CD4-positive, CD25-positive, alpha-beta regulatory T cell (primary cell): ENCODE data around the gene BCL2L11. TPM values are rescaled to one million over a fixed set of nuclear protein-coding genes. Genes with fewer than 3 reads are reported as not detected.
A peak's percentile ranks its signal among the peaks of the same experiment; 100 is the strongest.

Experiments used
- ATAC-seq, 2 donors: fragments of 150-1000 bp; cut with Tn5 transposase; one replicate each; pipeline ENCODE4 v1.10.0; 2021; ENCODE audit warnings: low read depth in 2 of 2, moderate number of reproducible peaks in 2 of 2, moderate library complexity in 1 of 2
- DNase-seq, 3 donors: peaks; one replicate each; pipeline versions ENCODE4 v3.0.0 to v3.0.0-alpha.2; 2012 to 2022; ENCODE audit warnings: mixed read lengths in 1 of 3
- H3K27ac ChIP-seq: one replicate; pipeline ENCODE4 v1.7.0; 2013; ENCODE audit warnings: mild to moderate bottlenecking, low read length; ENCODE audit not compliant: insufficient read depth, poor library complexity, severe bottlenecking
- H3K27me3 ChIP-seq: one replicate; pipeline ENCODE4 v1.7.0; 2013; ENCODE audit warnings: low read length; ENCODE audit not compliant: control insufficient read depth, insufficient read depth
- H3K36me3 ChIP-seq: one replicate; pipeline ENCODE4 v1.7.0; 2013; ENCODE audit warnings: mild to moderate bottlenecking, low read length, moderate library complexity; ENCODE audit not compliant: control insufficient read depth, insufficient read depth
- H3K4me1 ChIP-seq: 2 replicates; pipeline ENCODE4 v1.7.0; 2013; ENCODE audit warnings: mild to moderate bottlenecking, low read length; ENCODE audit not compliant: insufficient read depth, control insufficient read depth, poor library complexity, severe bottlenecking
- H3K4me3 ChIP-seq: one replicate; pipeline ENCODE4 v1.7.0; 2013; ENCODE audit warnings: low read depth, mild to moderate bottlenecking, low read length, moderate library complexity
- H3K9me3 ChIP-seq, 2 experiments: 1 replicate in 1 of 2; 2 replicates in 1 of 2; pipeline ENCODE4 v1.7.0; 2013; ENCODE audit warnings: low read length in 2 of 2, mild to moderate bottlenecking in 1 of 2, moderate library complexity in 1 of 2; ENCODE audit not compliant: control insufficient read depth in 2 of 2
- H3K27ac Mint-ChIP-seq, 3 donors: one replicate each; pipeline ENCODE4 v1.8.0; 2020 to 2022; ENCODE audit warnings: mild to moderate bottlenecking in 3 of 3, mixed read lengths in 3 of 3, moderate library complexity in 2 of 3
- H3K27me3 Mint-ChIP-seq: one replicate; pipeline ENCODE4 v1.8.0; 2022; ENCODE audit warnings: mild to moderate bottlenecking, mixed read lengths
- H3K36me3 Mint-ChIP-seq: one replicate; pipeline ENCODE4 v1.8.0; 2020; ENCODE audit warnings: mixed read lengths
- H3K4me1 Mint-ChIP-seq, 4 donors: one replicate each; pipeline ENCODE4 v1.8.0; 2020 to 2022; ENCODE audit warnings: mixed read lengths in 4 of 4, mild to moderate bottlenecking in 1 of 4
- H3K4me3 Mint-ChIP-seq, 4 donors: one replicate each; pipeline ENCODE4 v1.8.0; 2020 to 2022; ENCODE audit warnings: mild to moderate bottlenecking in 4 of 4, mixed read lengths in 4 of 4, moderate library complexity in 3 of 4
- H3K9me3 Mint-ChIP-seq, 7 donors: one replicate each; pipeline ENCODE4 v1.8.0; 2020 to 2022; ENCODE audit warnings: mixed read lengths in 7 of 7, mild to moderate bottlenecking in 3 of 7, moderate library complexity in 2 of 7
- polyA plus RNA-seq, 4 donors: library from polyadenylated mRNA; unstranded; fragments of 300-500 nt; fragmentation: Illumina TruSeq; gene quantifications; one replicate each; pipeline ENCODE4 v1.2.3, GENCODE V29; 2021
- total RNA-seq: library from RNA; stranded (reverse); gene quantifications from one replicate; pipeline ENCODE4 v1.2.3, GENCODE V29; 2022

The BCL2L11 gene
- total and polyA plus RNA-seq, 5 donors from 2014 or later = 18.0 to 96.0 (median 31.9) TPM

DNA sequence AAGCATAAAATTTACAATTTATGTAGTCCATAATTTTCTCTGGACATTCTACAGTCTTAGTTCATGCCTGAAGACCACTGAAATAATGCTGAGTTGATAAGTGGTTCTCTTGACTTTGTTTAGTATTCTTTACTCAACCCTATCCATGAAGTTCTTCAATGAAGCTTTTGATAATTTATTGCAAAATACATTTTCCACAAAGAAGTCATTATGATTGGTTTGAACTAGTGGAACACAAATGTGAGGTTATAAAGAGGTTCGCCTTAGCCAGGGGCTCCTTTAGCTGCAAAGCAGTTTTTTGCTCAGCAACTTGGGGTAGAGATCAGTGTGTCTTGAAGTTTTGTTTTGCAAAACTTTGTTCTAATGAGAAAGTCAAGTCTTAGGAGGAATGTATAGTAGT lies 5.9 kb downstream of the BCL2L11 start:
- Mint-ChIP-seq H3K4me3 (peak overlapping the region in 2 of 4 donors; percentile 29 to 88), H3K27me3 (peaks cover 49% of the 10 kb centered on the region), H3K27ac (no peak overlapping the region), H3K4me1 (peaks cover 8 to 52% (median 25%) of the 10 kb centered on the region in 4 donors), H3K9me3 (peaks cover 0 to under 1% (median 0%) of the 10 kb centered on the region in 7 donors), H3K36me3 (peaks cover 65% of the 10 kb centered on the region)
- H3K9me3 ChIP-seq = no peaks in the 10 kb centered on the region
- H3K4me3 ChIP-seq = no peak overlapping the region
- H3K36me3 ChIP-seq = peaks cover 37% of the 10 kb centered on the region
- peaks cover 5% of the 10 kb centered on the region for H3K27me3 ChIP-seq
- peaks cover 20% of the 10 kb centered on the region for H3K4me1 ChIP-seq
- H3K27ac ChIP-seq = no peak overlapping the region
- no peak for ATAC-seq
- DNase-seq = no peak

DNA sequence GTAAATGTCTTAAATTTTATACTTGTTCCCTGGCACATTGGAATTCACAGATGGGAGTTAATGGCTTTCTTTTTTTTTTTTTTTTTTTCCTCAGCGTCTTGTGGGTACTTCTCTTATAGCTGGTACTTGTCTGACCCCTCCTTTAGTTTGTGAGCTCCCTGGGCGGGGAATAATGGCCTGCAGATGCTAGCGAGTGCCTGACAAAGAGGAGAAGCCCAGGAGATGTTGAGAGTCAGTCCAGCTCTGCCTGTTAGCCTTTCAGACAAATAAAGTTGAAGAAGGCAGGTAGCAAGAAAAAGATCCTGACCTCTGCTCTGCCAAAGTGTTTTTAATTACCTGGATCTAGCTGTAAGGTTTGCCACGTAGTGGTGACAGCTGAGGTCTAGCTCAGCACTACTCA lies 6.6 kb downstream of the BCL2L11 start:
- H3K9me3 Mint-ChIP-seq = no peaks in the 10 kb centered on the region
- H3K4me3 Mint-ChIP-seq = no peak overlapping the region
- no peak for ATAC-seq
- H3K36me3 Mint-ChIP-seq = peaks cover 71% of the 10 kb centered on the region
- Histone ChIP-seq H3K4me1 (peaks cover 13% of the 10 kb centered on the region), H3K27ac (no peak overlapping the region), H3K4me3 (no peak overlapping the region), H3K27me3 (peaks cover 5% of the 10 kb centered on the region), H3K36me3 (peaks cover 38% of the 10 kb centered on the region), H3K9me3 (no peaks in the 10 kb centered on the region)
- H3K27ac Mint-ChIP-seq = no peak overlapping the region
- H3K4me1 Mint-ChIP-seq = peaks cover 10 to 56% (median 29%) of the 10 kb centered on the region in 4 donors
- DNase-seq = no peak
- peaks cover 43% of the 10 kb centered on the region for H3K27me3 Mint-ChIP-seq

DNA sequence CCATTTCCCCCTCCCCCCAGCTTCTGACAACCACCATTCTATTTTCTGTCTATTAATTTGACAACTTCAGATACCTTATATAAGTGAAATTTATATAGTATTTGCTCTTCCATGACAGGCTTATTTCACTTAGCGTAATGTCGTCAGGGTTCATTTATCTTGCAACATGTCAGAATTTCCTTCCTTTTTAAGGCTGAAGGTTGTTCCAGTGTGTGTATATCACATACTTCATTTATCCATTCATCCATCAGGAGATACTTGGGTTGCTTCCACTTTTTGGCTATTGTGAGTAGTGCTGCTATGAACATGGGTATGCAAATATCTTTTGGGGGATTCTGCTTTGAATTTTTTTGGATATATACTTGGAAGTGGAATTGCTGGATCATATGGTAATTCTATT lies 7.4 kb downstream of the BCL2L11 start:
- no peak overlapping the region for H3K4me3 ChIP-seq
- Mint-ChIP-seq H3K4me1 (peaks cover 10 to 55% (median 29%) of the 10 kb centered on the region in 4 donors), H3K36me3 (peaks cover 71% of the 10 kb centered on the region), H3K9me3 (no peaks in the 10 kb centered on the region), H3K4me3 (peak overlapping the region in 2 of 4 donors; percentile 42 to 68), H3K27ac (no peak overlapping the region), H3K27me3 (peaks cover 39% of the 10 kb centered on the region)
- peaks cover 38% of the 10 kb centered on the region for H3K36me3 ChIP-seq
- no peaks in the 10 kb centered on the region for H3K9me3 ChIP-seq
- DNase-seq (no peak), ATAC-seq (no peak)
- H3K27ac ChIP-seq = no peak overlapping the region
- peaks cover 9% of the 10 kb centered on the region for H3K4me1 ChIP-seq
- H3K27me3 ChIP-seq = peaks cover 5% of the 10 kb centered on the region

DNA sequence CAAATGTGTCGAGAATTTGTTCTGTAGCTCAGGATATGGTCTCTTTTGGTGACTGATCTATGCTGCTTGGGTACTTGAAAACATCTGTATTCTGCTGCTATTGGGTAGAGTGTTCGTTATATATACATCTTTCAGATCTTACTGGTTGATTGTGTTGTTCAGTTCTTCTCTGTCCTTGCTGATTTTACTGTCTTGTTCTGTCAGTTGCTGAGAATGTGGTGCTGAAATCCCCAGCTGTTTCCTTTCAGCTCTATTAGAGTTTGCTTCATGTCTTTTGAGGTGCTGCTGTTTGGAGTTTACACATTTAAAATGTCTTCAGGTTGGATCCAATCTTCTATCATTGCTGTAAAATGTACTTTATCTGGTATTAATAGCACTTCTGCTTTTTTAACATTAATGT lies 12.9 kb downstream of the BCL2L11 start:
- DNase-seq = no peak
- Histone ChIP-seq H3K4me1 (no peaks in the 10 kb centered on the region), H3K36me3 (peaks cover 23% of the 10 kb centered on the region), H3K9me3 (no peaks in the 10 kb centered on the region), H3K27ac (no peak overlapping the region), H3K4me3 (no peak overlapping the region), H3K27me3 (no peaks in the 10 kb centered on the region)
- ATAC-seq = no peak
- Mint-ChIP-seq H3K4me3 (no peak overlapping the region), H3K36me3 (peaks cover 55% of the 10 kb centered on the region), H3K27ac (no peak overlapping the region), H3K9me3 (no peaks in the 10 kb centered on the region), H3K4me1 (peaks cover 9 to 45% (median 23%) of the 10 kb centered on the region in 4 donors), H3K27me3 (peaks cover 8% of the 10 kb centered on the region)

DNA sequence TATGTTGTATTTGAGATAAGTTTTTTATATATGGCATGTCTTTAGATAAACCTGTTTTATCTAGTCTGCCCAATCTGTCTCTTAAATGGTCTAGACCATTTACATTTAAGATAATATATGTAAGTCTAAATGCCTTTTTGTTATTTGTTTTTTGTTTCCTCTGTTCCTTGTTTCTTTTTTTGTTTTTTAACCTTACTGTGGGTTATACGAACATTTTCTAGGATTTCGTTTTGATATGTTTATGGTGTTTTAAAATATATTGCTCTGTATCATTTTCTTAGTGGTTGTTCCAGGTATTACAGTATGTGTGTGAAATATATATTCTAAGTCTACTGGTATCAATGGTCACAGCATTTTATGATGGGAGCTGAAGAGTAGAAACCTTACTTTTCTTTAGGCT lies 13.3 kb downstream of the BCL2L11 start:
- DNase-seq (no peak), ATAC-seq (no peak)
- no peak overlapping the region for H3K27ac Mint-ChIP-seq
- Histone ChIP-seq H3K36me3 (peaks cover 24% of the 10 kb centered on the region), H3K9me3 (no peaks in the 10 kb centered on the region), H3K27ac (no peak overlapping the region), H3K4me1 (no peaks in the 10 kb centered on the region), H3K4me3 (no peak overlapping the region), H3K27me3 (no peaks in the 10 kb centered on the region)
- H3K27me3 Mint-ChIP-seq = peaks cover 12% of the 10 kb centered on the region
- no peak overlapping the region for H3K4me3 Mint-ChIP-seq
- peaks cover 55% of the 10 kb centered on the region for H3K36me3 Mint-ChIP-seq
- peaks cover 10 to 41% (median 23%) of the 10 kb centered on the region in 4 donors for H3K4me1 Mint-ChIP-seq
- no peaks in the 10 kb centered on the region for H3K9me3 Mint-ChIP-seq

DNA sequence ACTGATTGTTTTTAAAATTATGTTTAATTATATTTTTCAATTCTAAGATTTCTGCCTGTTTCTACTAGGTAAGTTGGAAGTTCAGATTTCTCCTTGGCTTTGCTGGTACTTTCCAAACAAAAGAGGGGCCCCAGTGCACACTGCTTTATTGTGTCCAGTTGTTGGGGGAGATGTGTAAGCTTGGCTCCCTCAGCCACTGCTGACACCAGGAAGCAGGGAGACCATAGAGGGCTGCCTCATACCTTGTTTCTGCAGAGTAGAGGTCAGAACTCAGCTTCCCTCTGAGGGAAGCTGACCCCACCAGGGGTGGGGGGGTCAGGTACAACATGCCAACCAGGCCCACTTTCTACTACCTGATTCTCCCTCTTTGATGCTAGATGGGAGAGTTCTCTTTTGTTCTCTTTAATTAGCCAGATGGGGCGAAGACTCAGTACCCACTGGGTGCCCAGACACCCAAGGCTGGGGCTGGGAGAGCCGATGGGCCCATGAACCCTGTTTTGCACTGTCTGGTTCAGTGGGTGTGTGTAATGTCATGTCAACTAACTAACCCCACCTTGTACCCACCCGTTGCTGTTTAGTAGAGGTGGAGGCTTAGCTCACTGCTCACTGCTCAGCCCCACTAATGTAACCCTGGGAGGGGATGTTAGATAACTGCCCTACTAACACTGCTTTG lies 14.7 kb downstream of the BCL2L11 start:
- Histone ChIP-seq H3K27ac (no peak overlapping the region), H3K27me3 (no peaks in the 10 kb centered on the region), H3K4me3 (no peak overlapping the region), H3K9me3 (no peaks in the 10 kb centered on the region), H3K36me3 (peaks cover 28% of the 10 kb centered on the region), H3K4me1 (no peaks in the 10 kb centered on the region)
- Mint-ChIP-seq H3K36me3 (peaks cover 59% of the 10 kb centered on the region), H3K9me3 (peaks cover 0 to under 1% (median 0%) of the 10 kb centered on the region in 7 donors), H3K27me3 (peaks cover 16% of the 10 kb centered on the region), H3K27ac (peak overlapping the region in 1 of 3 donors; percentile 29), H3K4me3 (no peak overlapping the region), H3K4me1 (peaks cover 10 to 40% (median 21%) of the 10 kb centered on the region in 4 donors)
- ATAC-seq (no peak), DNase-seq (no peak)

DNA sequence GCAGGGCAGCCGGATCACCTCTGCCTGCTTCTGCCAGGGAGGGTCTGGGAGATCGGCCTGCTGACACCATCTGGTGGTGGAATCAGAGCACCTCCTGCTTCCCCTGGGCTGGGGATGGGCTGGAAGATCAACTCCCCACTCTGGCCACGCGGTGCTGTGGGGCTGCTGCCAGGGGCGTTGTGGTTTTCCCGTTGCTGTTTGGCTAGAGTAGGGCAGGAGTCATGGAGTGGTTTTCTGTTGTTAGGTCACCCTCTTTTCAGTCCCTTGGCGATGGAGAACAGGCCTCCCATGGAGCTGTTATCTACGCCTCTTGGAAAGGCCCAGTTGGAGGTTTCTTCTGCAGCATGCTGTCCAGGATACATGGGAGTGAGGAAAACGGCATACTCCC lies 15.2 kb downstream of the BCL2L11 start:
- DNase-seq (no peak), ATAC-seq (no peak)
- no peak overlapping the region for H3K27ac Mint-ChIP-seq
- H3K4me3 ChIP-seq = no peak overlapping the region
- H3K27me3 Mint-ChIP-seq = peaks cover 17% of the 10 kb centered on the region
- peaks cover 59% of the 10 kb centered on the region for H3K36me3 Mint-ChIP-seq
- peaks cover 28% of the 10 kb centered on the region for H3K36me3 ChIP-seq
- H3K9me3 ChIP-seq = no peaks in the 10 kb centered on the region
- no peak overlapping the region for H3K4me3 Mint-ChIP-seq
- no peaks in the 10 kb centered on the region for H3K4me1 ChIP-seq
- peaks cover 0 to 3% (median 0%) of the 10 kb centered on the region in 7 donors for H3K9me3 Mint-ChIP-seq
- H3K4me1 Mint-ChIP-seq = peaks cover 10 to 37% (median 20%) of the 10 kb centered on the region in 4 donors
- H3K27ac ChIP-seq = no peak overlapping the region
- no peaks in the 10 kb centered on the region for H3K27me3 ChIP-seq

DNA sequence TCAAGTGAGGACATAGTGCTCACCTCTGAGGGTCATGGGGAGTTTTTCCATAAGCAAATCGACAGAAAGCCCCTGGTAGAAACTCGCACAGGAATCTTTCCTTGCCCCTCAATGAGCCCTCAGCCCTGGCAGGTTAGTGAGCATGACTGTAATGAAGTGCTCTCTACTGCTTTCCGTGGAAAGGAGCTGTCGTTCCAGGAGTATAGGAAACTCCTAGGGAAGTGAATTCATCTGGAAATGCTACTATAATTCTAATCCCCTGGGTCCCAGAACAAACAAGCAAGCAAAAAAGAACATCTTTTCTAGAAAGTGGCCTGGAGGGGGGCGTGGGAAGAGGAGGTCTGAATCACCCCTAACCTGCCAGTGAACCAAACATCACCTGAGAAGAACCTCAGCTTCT lies 18.1 kb downstream of the BCL2L11 start:
- Mint-ChIP-seq H3K27me3 (peaks cover 20% of the 10 kb centered on the region), H3K9me3 (peaks cover 0 to 3% (median 0%) of the 10 kb centered on the region in 7 donors), H3K27ac (no peak overlapping the region), H3K36me3 (peaks cover 59% of the 10 kb centered on the region), H3K4me1 (peaks cover 4 to 29% (median 18%) of the 10 kb centered on the region in 4 donors), H3K4me3 (no peak overlapping the region)
- ATAC-seq (no peak), DNase-seq (no peak)
- no peak overlapping the region for H3K27ac ChIP-seq
- no peaks in the 10 kb centered on the region for H3K4me1 ChIP-seq
- no peaks in the 10 kb centered on the region for H3K9me3 ChIP-seq
- peaks cover 4% of the 10 kb centered on the region for H3K27me3 ChIP-seq
- no peak overlapping the region for H3K4me3 ChIP-seq
- peaks cover 31% of the 10 kb centered on the region for H3K36me3 ChIP-seq
